ENCODE measurements around the gene VDAC1.
A peak's percentile ranks its signal among the peaks of the same experiment; 100 is the strongest.
"Not testable (repeated sequence)": the region's sequence is repeated elsewhere in the genome, so short reads cannot be mapped to it uniquely, and the experiment has no call there.

The VDAC1 gene

DNA sequence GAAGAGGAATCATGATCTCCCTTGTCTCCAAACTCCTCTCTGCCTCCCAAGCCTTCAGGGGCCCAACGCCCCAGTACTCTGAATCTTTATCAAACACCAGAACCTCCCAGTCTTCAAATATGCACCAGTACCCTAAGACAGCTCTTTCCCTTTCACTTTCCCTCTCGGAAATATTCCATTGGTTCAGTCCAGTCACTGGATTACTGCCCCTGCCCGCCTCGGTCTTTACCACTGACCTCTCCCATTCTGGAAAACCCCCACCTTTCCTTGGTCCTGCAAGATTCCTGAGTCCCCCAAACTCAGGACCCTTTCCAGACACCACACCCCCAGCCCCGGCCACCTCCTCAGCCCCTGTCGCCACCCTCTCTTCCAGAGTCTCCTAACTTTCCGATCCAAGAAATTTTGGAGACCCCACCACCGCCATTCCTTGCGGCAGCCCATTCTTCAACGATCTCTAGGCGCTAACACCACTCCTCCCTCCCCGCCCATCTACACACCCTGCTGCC is 37.0 kb downstream of the VDAC1 start:
- no peak for DNase-seq (ENCODE audit: low read depth, low spot score)

DNA sequence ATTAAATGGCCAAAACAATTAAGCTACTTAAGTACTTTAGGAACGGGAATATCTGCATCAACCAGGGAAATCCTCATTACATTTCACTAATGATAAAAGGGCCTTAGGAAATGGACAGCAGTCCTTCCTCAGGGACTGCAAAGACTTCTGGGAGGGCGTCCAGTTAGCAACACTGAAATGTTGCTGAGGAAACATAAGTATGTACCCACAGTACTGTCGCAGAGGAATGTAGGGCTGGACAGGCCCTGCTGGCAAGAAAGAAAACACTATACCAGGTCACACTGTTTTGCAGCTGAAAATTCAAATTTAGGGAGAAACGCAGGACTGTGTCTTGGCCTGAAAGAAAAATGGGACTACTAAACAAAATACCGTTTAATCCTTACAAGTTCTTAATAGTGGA is 37.7 kb downstream of the VDAC1 start:
- DNase-seq (ENCODE audit: low read depth, low spot score), result no peak

DNA sequence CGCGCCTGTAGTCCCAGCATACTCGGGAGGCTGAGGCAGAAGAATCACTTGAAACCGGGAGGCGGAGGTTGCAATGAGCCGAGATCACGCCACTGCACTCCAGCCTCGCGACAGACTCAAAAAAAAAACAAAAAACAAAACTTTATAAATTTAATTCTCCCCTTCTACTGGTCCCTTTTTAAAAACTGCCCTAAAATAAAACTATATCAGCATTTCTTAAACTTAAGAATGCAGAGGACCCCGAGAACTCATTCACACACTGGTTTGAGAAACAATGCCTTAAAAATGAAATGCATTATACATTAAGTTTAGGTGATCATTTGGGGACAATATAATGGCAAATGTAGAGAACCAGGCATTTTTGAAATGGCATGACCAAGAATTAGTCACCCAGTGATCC is 38.7 kb downstream of the VDAC1 start:
- no peak for DNase-seq (ENCODE audit: low read depth, low spot score)

DNA sequence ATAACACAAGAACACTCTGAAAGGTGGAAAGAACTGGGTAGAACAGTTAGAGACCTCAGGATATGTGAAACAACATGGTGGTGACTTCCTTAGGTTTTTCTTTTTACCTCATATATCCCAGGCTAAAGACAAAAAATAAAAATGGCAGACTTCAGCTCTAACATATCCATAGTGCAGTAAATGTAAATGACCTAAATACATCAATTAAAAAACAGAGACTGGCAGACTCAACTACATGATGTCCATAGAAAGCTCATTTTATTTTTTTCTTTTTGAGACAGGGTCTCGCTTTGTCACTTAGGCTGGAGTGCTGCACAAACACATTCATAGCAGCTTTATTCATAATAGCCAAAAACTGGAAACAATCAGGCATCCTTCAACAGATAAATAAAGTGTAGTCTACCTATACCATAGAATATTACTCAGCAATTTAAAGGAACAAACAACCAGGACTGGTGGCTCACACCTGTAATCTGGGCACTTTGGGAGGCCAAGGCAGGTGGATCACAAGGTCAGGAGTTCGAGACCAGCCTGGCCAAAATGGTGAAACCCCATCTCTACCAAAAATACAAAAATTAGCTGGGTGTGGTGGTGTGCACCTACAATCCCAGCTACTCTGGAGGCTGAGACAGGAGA is 41.2 kb downstream of the VDAC1 start:
- DNase-seq (ENCODE audit: low read depth, low spot score), result no peak

DNA sequence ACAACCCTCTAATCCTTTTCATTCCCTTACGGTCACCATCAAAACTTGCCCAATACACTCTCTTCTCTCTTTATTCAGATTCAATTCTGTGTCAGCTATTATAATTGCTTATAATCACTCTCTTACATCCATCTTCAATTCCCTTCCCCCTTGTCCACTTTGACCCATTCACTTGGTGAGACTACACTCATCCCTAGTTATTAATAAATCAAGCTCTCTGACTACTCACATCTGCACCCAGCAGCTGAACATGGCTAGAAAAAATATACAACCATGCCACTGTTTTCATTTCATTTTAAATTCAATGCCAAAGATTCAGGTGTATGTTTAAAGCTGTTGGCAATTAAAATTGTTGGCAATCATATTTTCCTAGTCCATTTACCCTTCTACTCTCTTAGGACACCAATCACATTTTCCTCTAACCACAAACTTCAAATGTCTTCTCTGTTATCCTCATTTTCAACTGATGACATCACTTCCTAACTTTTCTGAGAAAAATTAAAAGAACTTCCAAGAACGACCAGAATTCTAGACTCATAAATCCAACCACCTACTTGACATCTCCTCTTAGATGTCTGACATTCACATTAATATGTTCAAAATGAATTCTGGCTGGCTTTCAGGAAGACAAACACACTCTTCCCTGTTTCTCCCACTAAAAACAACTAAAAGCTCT is 41.8 kb downstream of the VDAC1 start:
- DNase-seq (ENCODE audit: low read depth, low spot score), result no peak

DNA sequence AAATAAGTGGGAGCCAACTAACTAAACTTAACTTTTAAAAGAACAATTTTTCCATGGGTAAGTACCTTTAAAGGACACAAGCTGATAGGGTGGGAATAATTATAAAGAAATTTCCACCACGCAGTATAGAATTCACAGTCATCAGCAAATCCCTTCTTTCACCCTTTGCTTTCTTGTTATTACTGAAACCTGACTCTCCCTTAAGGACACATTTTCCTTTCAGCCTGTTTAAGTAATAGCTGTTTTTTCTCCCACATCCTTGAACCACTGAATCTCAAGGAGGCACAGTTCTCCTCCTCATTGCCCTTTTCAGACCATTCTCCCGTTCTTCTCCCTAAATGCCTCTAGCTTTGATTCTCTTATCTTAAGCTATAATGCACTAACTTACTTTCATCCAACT is 42.6 kb downstream of the VDAC1 start:
- DNase-seq (ENCODE audit: low read depth, low spot score), result no peak

DNA sequence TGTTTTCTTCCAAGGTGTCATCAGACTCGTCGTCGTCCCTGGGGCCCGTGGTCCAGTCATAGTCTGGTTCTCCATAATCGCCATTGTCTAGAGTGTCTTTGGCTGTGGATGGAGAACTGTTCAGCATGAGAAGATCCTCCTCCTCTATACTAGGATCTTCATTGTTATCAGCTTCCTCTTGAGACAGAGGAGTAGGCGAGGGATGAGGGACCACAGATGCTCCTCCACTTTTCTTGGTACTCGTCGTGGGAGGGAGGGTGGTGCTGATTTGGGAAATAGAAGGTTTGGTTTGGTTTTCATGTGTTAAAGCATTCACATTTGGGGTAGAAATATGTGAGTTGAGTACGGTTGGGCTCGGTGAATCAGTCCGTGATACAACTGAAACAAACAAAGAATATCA is 45.1 kb downstream of the VDAC1 start:
- no peak for DNase-seq (ENCODE audit: low read depth, low spot score)

DNA sequence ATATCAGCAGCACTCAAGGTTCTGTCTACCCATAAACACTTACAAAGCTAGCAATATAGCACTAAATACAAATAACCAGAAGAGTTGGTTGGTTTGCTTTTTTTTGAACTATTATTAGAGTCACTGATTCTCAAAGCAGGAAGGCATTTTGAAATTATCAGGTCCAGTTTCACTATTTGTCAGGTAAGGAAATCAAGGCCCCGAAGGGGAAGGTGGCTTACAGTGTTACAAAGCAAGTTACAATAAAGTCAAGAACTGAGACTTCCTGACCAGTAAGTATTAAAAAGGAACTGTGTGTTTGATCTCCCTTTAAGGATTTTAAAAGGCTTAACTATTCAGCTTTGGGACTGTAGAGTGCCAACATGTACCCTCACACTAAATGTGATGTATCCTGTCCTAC is 47.2 kb downstream of the VDAC1 start:
- DNase-seq (ENCODE audit: low read depth, low spot score), result no peak

DNA sequence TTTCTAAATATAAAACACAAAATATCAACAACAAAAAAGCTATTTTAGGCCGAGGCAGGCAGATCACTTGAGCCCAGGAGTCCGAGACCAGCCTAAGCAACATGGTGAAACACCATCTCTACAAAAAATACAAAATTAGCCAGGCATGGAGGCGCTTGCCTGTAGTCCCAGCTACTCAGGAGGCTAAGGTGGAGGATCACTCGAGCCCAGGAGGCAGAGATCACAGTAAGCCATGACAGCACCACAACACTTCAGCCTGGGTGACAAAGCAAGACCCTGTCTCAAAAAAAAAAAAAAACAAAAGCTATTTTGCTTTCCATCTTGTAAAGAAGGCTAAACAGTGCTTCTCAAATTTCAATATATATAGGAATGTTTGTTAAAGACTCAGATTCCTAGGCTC is 47.7 kb downstream of the VDAC1 start:
- DNase-seq (ENCODE audit: low read depth, low spot score), result no peak

DNA sequence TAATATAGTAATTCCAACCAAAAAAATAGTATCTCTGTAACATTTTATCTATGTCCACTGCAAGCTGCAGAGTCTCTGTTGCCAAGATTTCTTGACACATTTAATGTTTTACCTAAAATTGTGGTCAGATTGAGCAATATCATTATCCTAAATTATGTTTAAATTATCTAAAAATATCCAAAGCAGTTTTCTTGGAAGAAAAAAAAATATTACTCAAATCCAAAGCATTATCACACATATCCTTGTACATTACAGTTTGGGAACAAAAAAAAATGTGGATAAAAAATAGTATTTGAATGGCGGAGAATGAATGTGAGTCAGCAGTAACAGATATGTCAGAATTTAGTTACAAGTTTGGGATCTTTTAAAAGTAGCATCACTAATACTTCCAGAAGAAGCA is 48.6 kb downstream of the VDAC1 start:
- not testable (repeated sequence) for DNase-seq (ENCODE audit: low read depth, low spot score)

DNA sequence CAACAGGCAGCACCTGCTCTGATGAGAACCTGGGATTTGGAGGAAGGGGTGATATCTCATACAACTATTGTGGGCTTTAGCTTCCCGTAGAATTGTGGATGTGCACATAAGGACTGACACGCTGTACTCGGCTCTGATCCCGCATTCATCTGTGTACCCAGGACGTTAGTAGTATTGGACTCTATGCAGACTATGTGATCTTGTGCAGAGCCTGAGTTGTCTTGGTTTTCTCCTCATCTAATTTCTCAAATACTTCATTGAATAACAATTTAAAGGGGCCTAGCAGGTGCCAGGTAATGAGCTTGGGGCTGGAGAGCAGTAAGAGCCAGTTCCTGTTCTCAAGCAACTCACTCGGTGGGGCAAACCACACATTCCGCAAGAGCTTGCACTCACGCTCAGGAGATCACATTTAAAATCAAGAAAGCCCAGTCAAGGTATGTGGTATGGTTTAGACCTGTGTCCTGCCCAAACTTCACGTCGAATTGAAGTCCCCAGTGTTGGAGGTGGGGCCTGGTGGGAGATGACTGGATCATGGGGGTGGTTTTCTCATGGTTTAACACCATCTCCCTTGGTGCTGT is 51.1 kb downstream of the VDAC1 start:
- no peak for DNase-seq (ENCODE audit: low read depth, low spot score)

DNA sequence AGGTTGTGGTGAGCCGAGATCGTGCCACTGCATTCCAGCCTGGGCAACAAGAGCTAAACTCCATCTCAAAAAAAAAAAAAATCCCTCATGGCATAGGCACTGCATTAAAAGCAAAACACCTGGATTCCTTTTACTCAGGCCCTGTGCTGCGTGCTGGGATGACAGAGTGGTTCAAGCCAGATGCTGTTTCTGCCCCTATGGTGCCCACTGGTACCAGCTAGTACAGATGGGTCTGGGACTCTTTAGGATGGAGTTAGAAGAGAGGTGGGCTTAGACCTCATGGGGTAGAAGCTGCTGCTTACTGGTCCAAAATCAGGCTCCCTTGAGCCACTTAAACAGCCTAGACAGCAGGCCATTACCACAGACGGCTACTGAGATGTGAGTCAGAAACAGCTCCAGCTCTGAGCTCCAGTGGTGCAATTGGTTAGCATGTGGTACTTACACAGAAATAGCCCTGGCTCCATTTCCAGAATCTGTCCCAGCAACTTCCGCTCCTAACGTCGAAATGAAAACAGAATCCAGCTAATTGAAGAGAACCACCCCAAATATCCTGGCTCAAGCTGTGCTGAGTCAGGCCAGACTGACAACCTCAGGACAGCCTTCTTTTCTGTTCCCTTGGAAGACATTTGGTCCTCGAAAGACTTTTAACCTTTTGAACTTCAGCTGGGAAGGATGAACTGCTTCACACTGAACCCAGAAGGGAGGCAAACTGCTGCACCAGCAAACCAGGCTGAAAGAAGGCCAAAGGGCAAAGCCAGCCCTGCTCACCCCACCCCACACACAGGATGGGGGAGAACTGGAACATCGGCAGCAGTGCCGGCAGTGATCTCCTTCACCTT is 51.8 kb downstream of the VDAC1 start:
- DNase-seq (ENCODE audit: low read depth, low spot score), result no peak

DNA sequence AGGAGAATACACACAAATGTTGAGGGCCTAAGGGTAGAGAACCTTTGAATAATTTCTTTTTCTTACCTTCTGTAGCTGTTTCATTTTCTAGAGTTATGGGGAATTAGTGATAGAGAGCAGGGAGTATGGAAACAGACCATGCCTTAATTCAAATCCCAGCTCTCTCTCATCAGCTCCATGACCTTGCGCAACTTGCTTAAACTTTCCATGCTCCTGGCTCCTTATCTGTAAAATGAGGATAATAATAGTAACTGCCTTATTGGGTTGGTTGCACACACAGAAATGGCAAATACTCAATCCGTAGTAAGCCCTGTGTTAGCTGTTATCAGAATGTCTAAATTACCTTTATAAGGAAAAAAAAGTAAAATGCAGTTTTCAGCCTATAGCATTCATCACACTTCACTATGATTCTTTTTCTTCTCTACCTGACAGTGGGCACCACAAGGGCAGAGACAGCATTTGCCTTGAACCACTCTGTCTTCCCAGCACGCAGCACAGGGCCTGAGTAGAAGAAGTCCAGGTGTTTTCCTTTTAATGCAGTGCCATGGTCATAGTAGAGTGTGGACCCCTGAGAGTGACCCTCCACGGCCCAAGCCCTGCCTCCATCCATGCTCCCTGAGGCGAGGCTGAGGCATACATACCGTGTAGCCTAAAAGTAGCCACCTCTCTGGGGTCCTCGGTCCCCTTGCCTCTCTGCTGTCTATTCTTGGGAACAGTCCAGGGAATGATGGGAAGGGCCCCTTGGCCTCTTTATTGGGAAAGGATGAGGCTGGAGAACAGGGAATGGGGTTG is 53.8 kb downstream of the VDAC1 start:
- no peak for DNase-seq (ENCODE audit: low read depth, low spot score)

DNA sequence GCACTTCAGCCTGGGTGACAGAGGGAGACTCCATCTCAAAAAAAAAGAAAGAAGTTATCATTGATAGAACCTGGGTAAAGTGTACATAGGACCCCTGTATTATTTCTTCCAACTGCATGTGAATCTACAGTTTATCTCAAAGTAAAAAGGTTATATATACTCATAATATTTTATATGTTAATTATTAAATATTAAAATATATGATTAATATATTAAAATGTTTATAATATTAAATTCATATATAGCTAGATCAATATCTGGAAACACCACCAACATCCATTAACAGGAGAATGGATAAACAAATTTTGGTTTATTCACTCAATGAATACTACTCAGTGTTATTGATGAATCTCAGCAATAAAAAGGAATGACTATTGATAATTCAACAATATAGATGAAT is 56.1 kb downstream of the VDAC1 start:
- no peak for DNase-seq (ENCODE audit: low read depth, low spot score)

DNA sequence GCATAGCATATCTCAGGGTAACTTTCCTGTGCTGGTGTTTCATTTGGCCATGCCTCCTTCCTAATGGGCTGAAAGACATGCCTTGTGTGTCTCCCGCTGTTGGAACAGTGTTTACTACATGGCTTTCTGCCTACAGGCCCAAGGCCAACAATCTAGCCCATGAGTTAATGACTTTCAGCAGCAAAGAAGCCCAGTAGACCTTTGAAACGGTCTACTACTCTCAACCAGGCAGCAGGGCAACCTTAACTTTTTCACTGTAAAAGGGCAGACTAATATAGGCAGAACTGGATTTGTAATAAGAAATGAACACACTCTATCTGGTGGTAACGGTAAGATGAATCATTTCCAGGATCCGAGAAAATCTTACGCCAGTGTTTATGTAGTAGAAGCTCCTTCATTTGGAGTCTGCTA is 57.3 kb downstream of the VDAC1 start:
- DNase-seq (ENCODE audit: low read depth, low spot score), result no peak

DNA sequence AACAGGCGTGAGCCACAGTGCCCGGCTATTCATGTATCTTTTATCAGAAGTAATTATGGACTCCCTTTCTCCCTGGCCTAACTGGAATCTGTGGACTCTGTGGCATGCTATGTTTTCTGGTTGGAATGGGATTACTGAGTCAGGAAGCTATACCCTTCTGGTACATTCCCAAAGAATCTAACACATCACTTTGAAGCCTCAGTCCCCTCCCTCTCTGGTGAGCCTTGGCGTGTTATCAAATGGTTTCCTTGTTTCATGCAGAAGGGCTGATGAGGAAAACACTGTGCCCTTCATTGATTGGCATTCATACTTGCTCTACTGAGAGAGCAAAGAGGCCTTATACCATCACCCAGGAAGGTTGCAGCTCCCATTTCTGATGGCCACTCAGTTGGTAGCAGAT is 59.2 kb downstream of the VDAC1 start:
- DNase-seq (ENCODE audit: low read depth, low spot score), result no peak

DNA sequence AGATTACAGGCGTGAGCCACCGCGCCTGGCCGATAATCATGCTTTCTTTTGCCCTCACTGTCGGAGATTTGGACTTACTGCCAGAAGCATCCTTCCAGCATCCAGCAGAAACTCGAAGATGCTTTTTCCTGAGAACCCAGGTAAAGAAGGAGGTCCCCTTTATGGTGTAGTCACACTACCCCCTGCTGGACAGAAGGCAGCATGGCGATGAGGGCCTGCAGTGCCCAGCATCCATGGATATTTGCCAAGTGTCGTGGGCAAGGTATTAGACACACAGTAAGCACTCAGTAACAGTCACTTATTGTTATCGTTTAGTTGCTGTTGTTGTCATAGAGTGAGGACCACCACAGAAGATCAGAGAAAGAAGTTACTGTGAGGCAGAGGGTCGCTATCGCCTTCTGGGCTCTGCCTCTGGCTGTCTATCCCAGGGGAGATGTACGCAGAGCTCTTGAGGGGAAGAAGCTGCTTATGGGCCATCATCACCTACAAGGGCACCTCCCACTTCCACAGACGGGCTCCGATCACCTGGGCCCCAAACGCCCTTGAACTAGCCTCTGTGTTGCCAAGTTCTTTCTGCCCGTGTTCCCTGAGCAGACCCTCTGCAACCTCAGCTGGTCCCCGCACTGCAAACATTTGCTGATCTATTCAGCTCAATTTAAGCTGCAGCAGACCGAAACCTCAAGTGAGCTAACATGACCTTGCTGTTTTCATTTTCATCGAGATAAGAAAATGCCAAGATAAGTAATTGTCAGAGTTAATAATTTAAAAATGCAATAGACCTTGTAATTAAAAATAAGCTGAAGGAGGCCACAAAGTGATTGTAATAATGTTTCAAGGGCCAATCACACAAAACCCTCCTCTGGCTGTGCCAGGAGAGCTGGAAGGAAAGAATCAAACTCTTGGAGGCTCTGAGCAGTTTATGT is 60.3 kb downstream of the VDAC1 start:
- peak; percentile 12 for DNase-seq (ENCODE audit: low read depth, low spot score)

DNA sequence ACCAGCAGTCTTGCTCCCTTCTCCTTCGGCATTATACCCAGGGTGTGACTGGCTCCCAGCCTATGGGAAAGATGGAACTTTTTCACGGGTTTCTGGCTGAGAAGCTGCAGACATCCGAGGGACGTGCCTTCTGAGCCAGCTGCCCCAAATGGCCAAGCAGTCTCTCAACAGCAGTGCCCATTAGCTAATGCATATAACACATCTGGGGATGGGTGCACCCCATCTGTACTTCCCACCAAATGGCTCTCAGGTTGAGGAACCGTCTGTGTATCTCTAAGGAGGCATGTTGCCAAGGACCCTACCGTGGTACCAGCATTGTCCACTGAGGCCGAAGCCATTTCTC is 61.3 kb downstream of the VDAC1 start:
- no peak for DNase-seq (ENCODE audit: low read depth, low spot score)

DNA sequence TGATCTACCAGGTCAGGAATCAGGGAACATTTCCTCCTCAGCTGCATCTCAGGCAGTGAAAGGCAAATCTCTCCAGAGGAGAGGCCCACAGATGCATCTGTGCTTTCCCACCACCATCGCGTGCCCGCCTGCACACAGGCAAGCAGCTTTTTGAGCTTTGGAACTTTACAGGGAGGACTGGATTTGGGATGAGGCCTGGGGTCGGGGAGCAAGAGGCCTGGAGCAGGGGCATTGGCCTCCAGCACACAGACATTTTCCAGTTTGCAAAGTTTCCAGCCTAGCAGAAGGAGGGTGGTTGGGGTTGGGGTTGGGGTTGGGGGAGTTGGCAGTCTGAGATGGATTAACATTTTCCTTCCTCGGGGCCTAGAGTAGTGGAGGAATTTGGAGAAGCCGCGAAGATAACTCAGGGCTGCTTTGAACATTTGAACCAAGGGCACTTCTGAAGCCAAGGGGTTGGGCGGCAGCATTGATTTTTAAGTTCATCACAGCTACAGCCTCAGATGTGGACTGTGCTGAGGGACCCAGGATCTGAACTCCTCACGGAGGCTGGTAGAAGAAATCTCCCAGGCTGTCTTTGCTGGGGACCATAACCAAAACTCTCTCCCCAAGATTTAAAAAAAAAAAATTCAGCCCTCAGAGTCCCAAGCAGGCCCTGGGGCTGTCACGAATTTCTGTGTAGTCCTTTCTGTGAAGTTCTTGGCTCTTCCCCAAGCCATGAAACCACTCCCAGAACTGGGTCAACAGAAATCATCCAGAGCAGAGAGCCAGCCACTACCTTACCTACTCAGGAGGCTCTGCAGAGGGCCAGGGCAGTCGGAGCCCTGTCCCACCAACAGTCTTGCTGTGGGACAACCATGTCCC is 61.9 kb downstream of the VDAC1 start:
- DNase-seq (ENCODE audit: low read depth, low spot score), result no peak

Measured in activated naive CD8-positive, alpha-beta T cell treated with anti-CD3 and anti-CD28 coated beads, Interleukin-2, amount 50 U/mL, for 16 hours (primary cell).